GM21515 (cell line): Measurements from ENCODE around the gene ZDHHC11.
A peak's percentile ranks its signal among the peaks of the same experiment; 100 is the strongest.
"Not testable (repeated sequence)": the region's sequence is repeated elsewhere in the genome, so short reads cannot be mapped to it uniquely, and the experiment has no call there.

Experiments used
- ATAC-seq: cut with Tn5 transposase; IDR thresholded peaks from one replicate; pipeline ENCODE4 v1.9.1; 2021; ENCODE audit not compliant: unreplicated experiment

The ZDHHC11 gene

DNA sequence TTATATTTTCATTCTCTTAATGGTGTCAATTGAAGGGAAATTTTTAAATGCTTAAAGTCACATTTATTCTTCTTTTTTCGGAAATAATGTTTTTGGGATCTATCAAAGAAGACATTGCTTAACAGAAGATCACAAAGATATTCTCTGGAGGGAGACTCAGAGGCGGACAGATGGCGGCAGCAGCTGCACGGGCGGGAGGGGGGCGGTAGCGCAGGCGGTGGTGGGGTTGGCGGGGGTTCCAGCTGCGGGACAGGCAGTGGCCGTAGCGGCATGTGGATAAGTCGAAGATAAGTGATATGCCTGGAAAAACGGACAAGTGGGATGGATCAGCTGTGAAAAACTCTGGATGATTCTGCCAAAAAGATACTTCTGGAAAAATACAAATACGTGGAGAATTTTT, 34.6 kb downstream of the ZDHHC11 start:
- no peak for ATAC-seq

- no peak for ATAC-seq
These were observed 35.3 kb downstream of the ZDHHC11 start for GRCh38 chr5:815449-815848.

GRCh38 chr5:813575-813974, 37.2 kb downstream of the ZDHHC11 start:
- ATAC-seq: not testable (repeated sequence)

DNA sequence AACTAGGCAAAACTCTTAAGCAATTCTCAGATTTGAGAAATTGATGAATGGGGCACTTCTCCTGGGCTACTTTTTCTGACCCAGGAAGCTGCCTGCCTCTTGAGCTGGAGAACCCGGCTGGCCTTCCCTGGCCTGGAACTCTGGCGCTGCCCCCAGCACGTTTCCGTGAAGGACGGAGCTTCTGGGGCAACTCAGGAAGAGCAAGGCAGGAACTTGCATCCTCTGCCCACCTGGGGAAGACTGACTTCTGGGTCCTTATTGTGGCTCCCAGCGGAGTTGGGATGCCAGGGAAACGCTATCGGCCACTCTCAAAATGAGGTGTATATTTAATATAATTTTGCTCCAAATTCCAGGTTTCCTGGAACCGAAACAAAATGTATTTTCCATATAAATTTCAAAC, 39.4 kb downstream of the ZDHHC11 start:
- not testable (repeated sequence) for ATAC-seq

- ATAC-seq: not testable (repeated sequence)
These were observed 42.9 kb downstream of the ZDHHC11 start for GRCh38 chr5:807719-808514.

- ATAC-seq: no peak
These were observed 49.3 kb downstream of the ZDHHC11 start for GRCh38 chr5:801472-801871.

- not testable (repeated sequence) for ATAC-seq
These were observed 49.7 kb downstream of the ZDHHC11 start for GRCh38 chr5:801055-801454.

DNA sequence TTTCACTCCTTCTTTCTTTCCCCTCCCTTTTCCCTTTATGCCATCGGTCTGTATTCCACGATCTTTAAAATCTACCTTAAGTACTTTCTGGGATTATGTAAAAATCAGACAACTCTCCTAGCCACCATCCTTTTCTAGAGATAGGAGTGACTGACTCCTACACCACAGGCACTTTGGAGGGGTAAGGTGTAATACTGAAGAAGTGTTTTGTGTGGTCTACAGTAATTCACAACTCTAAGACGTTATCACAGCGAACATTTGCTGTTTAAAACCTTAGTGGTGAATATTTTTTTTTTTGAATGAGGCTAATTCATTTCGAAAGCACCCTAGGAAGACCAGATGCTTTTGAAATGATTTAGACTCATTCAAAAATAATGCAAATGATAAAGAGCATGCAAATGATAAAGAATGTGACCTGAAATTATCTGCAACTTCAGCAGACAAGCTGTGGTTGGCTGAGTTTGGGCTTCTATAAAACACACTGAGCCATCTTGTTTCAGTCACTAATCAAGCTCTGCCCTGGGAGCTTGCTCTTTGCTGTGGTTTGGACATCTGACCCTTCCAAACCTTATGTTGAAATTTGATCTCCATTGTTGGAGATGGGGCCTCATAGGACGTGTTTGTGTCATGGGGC, 52.2 kb downstream of the ZDHHC11 start:
- not testable (repeated sequence) for ATAC-seq

DNA sequence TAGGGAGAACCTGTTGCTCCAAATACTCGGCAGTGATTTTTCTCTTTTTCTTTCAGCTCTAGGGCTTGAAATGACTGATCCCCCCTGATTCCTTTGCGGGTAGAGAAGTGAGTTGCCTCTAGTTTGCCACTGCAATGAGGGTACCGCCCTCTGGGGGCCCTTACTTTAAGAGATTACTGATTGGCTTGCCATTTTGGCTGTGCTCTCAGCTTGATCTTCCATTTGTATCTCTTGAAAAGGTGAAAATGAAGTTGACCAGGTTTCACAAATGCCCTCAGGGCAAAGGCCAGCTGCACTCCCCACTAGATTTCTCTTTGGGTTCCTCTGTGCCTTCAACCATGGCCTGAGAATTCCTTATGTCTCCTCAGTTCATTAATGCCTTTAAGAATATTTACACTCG, 52.8 kb downstream of the ZDHHC11 start:
- not testable (repeated sequence) for ATAC-seq

DNA sequence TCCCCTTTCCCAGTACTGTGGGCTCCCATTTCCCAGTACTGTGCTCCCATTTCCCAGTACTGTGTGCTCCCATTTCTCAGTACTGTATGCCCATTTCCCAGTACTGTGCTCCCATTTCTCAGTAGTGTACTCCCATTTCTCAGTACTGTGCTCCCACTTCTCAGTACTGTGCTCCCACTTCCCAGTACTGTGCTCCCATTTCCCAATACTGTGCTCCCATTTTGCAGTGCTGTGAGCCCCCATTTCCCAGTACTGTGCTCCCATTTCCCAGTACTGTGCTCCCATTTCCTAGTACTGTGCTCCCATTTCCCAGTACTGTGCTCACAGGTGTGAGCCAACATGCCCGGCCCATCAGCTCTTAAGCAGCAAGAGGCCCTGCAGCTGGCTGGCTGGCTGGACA, 54.9 kb downstream of the ZDHHC11 start:
- ATAC-seq: not testable (repeated sequence)

DNA sequence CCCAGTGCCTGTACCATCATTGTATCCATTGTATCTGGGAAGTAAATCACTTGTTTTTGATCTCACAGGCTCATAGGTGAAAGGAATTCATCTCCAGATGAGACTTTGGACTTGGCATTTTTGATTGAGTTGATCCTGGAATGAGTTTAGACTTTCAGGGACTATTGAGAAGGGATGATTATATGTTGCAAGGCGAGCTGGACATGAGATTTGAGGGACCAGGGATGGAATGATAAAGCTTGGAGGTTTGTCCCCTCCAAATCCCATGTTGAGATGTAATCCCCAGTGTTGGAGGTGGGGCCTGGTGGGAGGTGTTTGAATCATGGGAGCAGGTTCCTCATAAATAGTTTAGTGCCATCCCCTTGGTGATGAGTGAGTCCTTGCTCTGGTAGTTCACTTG, 55.8 kb downstream of the ZDHHC11 start:
- ATAC-seq: not testable (repeated sequence)

DNA sequence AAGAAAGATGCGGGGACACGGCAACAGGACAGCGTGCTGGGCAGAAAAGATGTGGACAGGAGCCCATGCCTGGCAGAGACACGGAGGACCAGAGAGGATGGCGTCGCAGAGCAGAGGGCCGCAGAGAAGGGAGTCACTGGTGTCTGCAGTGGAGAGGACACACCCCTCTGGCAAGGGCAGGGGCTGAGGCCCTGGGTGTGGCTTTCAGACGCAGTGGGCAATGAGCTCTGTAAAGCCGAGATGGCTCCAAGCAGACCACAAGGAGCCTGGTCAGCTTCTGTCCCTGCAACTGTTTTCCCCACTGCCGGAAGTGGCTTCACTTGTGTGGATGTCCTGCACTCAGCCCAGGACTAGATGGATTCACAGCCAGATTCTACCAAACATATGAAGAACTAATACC, 62.1 kb downstream of the ZDHHC11 start:
- not testable (repeated sequence) for ATAC-seq

GRCh38 chr5:787857-788233, 62.9 kb downstream of the ZDHHC11 start:
- not testable (repeated sequence) for ATAC-seq

DNA sequence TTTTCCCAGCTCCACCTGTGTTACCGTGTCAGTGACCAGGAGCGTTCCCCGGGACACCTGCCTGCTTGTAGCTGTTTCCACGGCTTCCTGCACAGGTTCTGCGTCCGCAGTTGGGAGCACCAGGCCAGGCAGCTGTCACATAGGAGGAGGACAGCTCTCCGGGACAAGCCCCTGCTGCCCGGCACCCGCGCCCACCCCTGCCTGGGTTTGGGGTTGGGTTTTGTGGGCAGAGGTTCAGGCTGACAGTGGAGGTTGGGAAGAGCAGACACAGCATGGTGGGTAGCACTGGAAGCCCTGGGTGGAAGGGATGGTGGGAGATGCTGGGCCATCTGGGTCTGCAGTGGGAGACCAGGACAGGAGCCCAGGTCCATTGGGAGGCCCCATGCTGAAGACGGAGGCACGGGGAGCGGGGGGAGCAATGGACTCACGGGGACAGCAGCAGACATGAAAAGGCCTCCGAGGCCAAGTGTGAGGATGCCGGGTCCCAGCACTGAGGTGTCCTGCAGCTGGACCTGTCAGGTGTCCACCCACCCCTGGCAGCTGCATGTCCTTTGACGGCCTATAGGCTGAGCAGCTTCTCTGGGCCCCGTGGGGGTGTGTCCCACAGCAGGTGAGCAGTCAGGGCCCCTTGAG, 63.4 kb downstream of the ZDHHC11 start:
- not testable (repeated sequence) for ATAC-seq

- peak; percentile 23 for ATAC-seq
These were observed 65.5 kb downstream of the ZDHHC11 start for GRCh38 chr5:785181-785705.

- ATAC-seq: peak; percentile 50
These were observed 66.2 kb downstream of the ZDHHC11 start, which contains the start of gene ZDHHC11B for GRCh38 chr5:784428-785177. ZDHHC11B (minus strand) TSS chr5:784729; CDS start chr5:766919, 17,810 bp downstream.

GRCh38 chr5:783881-784427, 66.8 kb downstream of the ZDHHC11 start:
- not testable (repeated sequence) for ATAC-seq

GRCh38 chr5:783049-783802, 67.6 kb downstream of the ZDHHC11 start:
- ATAC-seq: not testable (repeated sequence)

GRCh38 chr5:782356-782755, 68.4 kb downstream of the ZDHHC11 start:
- ATAC-seq: not testable (repeated sequence)

DNA sequence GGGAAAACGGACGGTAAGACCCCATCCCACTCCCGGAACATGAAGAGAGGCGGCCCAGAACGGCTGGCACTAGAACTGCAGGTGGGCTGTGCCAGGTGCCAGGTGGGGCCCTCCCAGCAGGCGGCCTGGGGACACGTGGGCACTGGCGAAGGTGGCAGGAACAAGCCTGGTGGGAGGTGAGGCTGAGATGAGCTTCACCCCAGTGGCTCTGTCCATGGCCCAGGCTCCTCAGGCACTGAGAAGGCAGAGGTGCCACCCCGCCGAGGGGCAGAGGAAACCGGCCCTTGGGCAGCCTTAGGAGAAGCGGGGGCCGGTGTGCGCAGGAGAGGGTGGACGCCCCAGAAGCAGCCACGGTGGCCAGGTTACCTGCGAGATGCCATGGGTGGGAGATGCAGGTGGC, 70.2 kb downstream of the ZDHHC11 start:
- ATAC-seq: not testable (repeated sequence)
